Neural cell (in vitro differentiated cells): ENCODE measurements around the gene GALNT2. TPM values are rescaled to one million over a fixed set of nuclear protein-coding genes. Genes with fewer than 3 reads are reported as not detected.

Experiments used
- H2AFZ ChIP-seq: fragments of 200-600, 300-800 bp; sonication (generic), shearing (Covaris generic); 2 replicates; pipeline ENCODE4 v1.6.0; 2014; ENCODE audit warnings: low read depth, mild to moderate bottlenecking, antibody characterized with exemption, low read length, moderate library complexity
- H3F3A ChIP-seq: fragments of 200-600 bp; shearing (Covaris generic); 2 replicates; pipeline ENCODE4 v1.6.1; 2016; ENCODE audit warnings: mild to moderate bottlenecking, moderate library complexity, mixed read lengths, antibody characterized with exemption, low read length; ENCODE audit not compliant: insufficient read depth, poor library complexity, severe bottlenecking
- H3K27ac ChIP-seq: fragments of 200-600, 300-800 bp; sonication (generic), shearing (Covaris generic); 2 replicates; pipeline ENCODE4 v1.5.1; 2014; ENCODE audit warnings: mild to moderate bottlenecking, low read length, moderate library complexity
- H3K27me3 ChIP-seq: fragments of 300-800, 200-600 bp; sonication (generic), shearing (Covaris generic); 2 replicates; pipeline ENCODE4 v1.6.0; 2014; ENCODE audit warnings: mild to moderate bottlenecking, low read depth, low read length, moderate library complexity; ENCODE audit not compliant: insufficient read depth
- H3K36me3 ChIP-seq: fragments of 300-800, 200-600 bp; sonication (generic), shearing (Covaris generic); 2 replicates; pipeline ENCODE4 v1.5.1; 2014; ENCODE audit warnings: mild to moderate bottlenecking, antibody characterized with exemption, low read length, moderate library complexity; ENCODE audit not compliant: insufficient read depth
- H3K4me2 ChIP-seq: fragments of 300-800, 200-600 bp; sonication (generic), shearing (Covaris generic); 2 replicates; pipeline ENCODE4 v1.6.0; 2014; ENCODE audit warnings: mild to moderate bottlenecking, low read length
- H3K4me3 ChIP-seq: fragments of 300-800, 200-600 bp; sonication (generic), shearing (Covaris generic); 2 replicates; pipeline ENCODE4 v1.5.1; 2014; ENCODE audit warnings: mild to moderate bottlenecking, low read length, moderate library complexity
- H3K79me2 ChIP-seq: fragments of 200-600 bp; shearing (Covaris generic); replicated peaks from 2 replicates; pipeline ENCODE4 v1.6.0; 2014; ENCODE audit warnings: mild to moderate bottlenecking, low read length, moderate library complexity; ENCODE audit not compliant: insufficient read depth
- H3K9ac ChIP-seq: fragments of 300-800, 200-600 bp; sonication (generic), shearing (Covaris generic); 2 replicates; pipeline ENCODE4 v1.6.1; 2016; ENCODE audit warnings: mild to moderate bottlenecking, low read length, mixed read lengths
- H3K9me2 ChIP-seq: fragments of 200-600 bp; shearing (Covaris generic); 2 replicates; pipeline ENCODE4 v1.6.1; 2016; ENCODE audit warnings: mild to moderate bottlenecking, low read length, mixed read lengths; ENCODE audit not compliant: insufficient read depth
- H3K9me3 ChIP-seq: fragments of 200-600, 300-800 bp; sonication (generic), shearing (Covaris generic); 2 replicates; pipeline ENCODE4 v1.6.1; 2016; ENCODE audit warnings: mild to moderate bottlenecking, mixed run types, low read length, moderate library complexity, mixed read lengths
- H4K20me1 ChIP-seq: fragments of 200-600 bp; shearing (Covaris generic); 2 replicates; pipeline ENCODE4 v1.6.1; 2016; ENCODE audit warnings: mild to moderate bottlenecking, mixed run types; ENCODE audit not compliant: insufficient read depth
- CTCF ChIP-seq: fragments of 450-650 bp; IDR thresholded peaks from 2 replicates; pipeline ENCODE4 v1.5.1; 2014; ENCODE audit warnings: antibody characterized with exemption, mild to moderate bottlenecking, moderate library complexity; ENCODE audit not compliant: poor library complexity, severe bottlenecking
- EP300 ChIP-seq: fragments of 450-650 bp; conservative IDR thresholded peaks from 2 replicates; pipeline ENCODE4 v1.6.1; 2014; ENCODE audit warnings: antibody characterized with exemption, mild to moderate bottlenecking, moderate library complexity; ENCODE audit not compliant: poor library complexity, severe bottlenecking
- EZH2 ChIP-seq: fragments of 200-600, 300-800 bp; shearing (Covaris generic), sonication (generic); IDR thresholded peaks from 2 replicates; pipeline ENCODE4 v1.6.1; 2014; ENCODE audit warnings: antibody characterized with exemption, low read length, borderline replicate concordance, mild to moderate bottlenecking; ENCODE audit not compliant: insufficient read depth, poor library complexity, severe bottlenecking
- MXI1 ChIP-seq: fragments of 450-650 bp; conservative IDR thresholded peaks from 2 replicates; pipeline ENCODE4 v1.6.1; 2014; ENCODE audit warnings: antibody characterized with exemption, mild to moderate bottlenecking; ENCODE audit not compliant: poor library complexity, severe bottlenecking
- POLR2AphosphoS5 ChIP-seq: IDR thresholded peaks from 2 replicates; pipeline ENCODE4 v1.6.1; 2012
- RAD21 ChIP-seq: fragments of 450-650 bp; conservative IDR thresholded peaks from 2 replicates; pipeline ENCODE4 v1.6.1; 2014; ENCODE audit warnings: antibody characterized with exemption, mild to moderate bottlenecking, moderate library complexity
- SMC3 ChIP-seq: fragments of 450-650 bp; conservative IDR thresholded peaks from 2 replicates; pipeline ENCODE4 v1.6.1; 2014; ENCODE audit warnings: antibody characterized with exemption, mild to moderate bottlenecking, moderate library complexity; ENCODE audit not compliant: poor library complexity
- TAF1 ChIP-seq: IDR thresholded peaks from 2 replicates; pipeline ENCODE4 v1.6.1; 2012; ENCODE audit warnings: low read depth
- polyA plus RNA-seq: library from polyadenylated mRNA; depleted of rRNA; stranded (reverse); fragments of >200 nt; gene quantifications from 2 replicates; pipeline ENCODE4 v1.2.3, GENCODE V29; 2014
- TF ChIP-seq, protein P1 (sequence below): IDR thresholded peaks from 2 replicates; pipeline ENCODE4 v1.6.1; 2012; ENCODE audit warnings: borderline replicate concordance

Gene GALNT2
- polyA plus RNA-seq, 1 donor from 2014 or later, result 38.8 TPM

DNA sequence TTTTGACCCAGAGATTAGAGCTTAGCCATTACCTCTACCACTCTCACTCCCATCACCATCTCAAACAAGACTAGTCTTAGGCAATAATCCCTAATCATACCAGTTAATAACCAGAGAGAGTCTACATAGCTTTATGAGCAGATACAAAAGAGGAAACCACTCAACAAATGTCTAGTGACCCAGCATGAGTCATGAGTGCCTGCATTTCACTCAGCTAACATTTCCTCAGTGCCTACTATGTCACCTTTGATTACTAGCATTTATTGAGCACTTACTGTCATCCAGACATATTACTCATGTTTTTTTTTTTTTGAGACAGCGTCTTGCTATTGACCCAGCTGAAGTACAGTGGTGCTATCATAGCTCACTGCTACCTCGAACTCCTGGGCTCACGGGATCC lies 35.9 kb upstream of the GALNT2 start:
- Histone ChIP-seq H2AFZ (no peak overlapping the region), H3K9me2 (no peaks in the 10 kb centered on the region), H3K9me3 (no peaks in the 10 kb centered on the region), H3K4me2 (no peak overlapping the region), H3F3A (no peaks in the 10 kb centered on the region), H3K27ac (no peak overlapping the region), H3K79me2 (no peaks in the 10 kb centered on the region), H3K9ac (no peak overlapping the region), H3K4me3 (no peak overlapping the region), H4K20me1 (no peaks in the 10 kb centered on the region), H3K27me3 (no peaks in the 10 kb centered on the region), H3K36me3 (no peaks in the 10 kb centered on the region)
- TF ChIP-seq EP300 (no peak), MXI1 (no peak), POLR2AphosphoS5 (no peak), EZH2 (no peak), CTCF (no peak), SMC3 (no peak), TAF1 (no peak), RAD21 (no peak)
- TF ChIP-seq, protein P1, sequence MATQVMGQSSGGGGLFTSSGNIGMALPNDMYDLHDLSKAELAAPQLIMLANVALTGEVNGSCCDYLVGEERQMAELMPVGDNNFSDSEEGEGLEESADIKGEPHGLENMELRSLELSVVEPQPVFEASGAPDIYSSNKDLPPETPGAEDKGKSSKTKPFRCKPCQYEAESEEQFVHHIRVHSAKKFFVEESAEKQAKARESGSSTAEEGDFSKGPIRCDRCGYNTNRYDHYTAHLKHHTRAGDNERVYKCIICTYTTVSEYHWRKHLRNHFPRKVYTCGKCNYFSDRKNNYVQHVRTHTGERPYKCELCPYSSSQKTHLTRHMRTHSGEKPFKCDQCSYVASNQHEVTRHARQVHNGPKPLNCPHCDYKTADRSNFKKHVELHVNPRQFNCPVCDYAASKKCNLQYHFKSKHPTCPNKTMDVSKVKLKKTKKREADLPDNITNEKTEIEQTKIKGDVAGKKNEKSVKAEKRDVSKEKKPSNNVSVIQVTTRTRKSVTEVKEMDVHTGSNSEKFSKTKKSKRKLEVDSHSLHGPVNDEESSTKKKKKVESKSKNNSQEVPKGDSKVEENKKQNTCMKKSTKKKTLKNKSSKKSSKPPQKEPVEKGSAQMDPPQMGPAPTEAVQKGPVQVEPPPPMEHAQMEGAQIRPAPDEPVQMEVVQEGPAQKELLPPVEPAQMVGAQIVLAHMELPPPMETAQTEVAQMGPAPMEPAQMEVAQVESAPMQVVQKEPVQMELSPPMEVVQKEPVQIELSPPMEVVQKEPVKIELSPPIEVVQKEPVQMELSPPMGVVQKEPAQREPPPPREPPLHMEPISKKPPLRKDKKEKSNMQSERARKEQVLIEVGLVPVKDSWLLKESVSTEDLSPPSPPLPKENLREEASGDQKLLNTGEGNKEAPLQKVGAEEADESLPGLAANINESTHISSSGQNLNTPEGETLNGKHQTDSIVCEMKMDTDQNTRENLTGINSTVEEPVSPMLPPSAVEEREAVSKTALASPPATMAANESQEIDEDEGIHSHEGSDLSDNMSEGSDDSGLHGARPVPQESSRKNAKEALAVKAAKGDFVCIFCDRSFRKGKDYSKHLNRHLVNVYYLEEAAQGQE, result no peak

GRCh38 chr1:230032516-230033281 lies 34.3 kb upstream of the GALNT2 start:
- TF ChIP-seq CTCF (no peak), POLR2AphosphoS5 (no peak), SMC3 (no peak), MXI1 (no peak), EP300 (no peak), EZH2 (no peak), TAF1 (no peak), RAD21 (no peak)
- TF ChIP-seq, protein P1, result no peak
- Histone ChIP-seq H3K9ac (no peak overlapping the region), H3K4me2 (no peak overlapping the region), H3K27me3 (no peaks in the 10 kb centered on the region), H3K4me3 (no peak overlapping the region), H3K36me3 (no peaks in the 10 kb centered on the region), H3K27ac (no peak overlapping the region), H4K20me1 (no peaks in the 10 kb centered on the region), H3K79me2 (no peaks in the 10 kb centered on the region), H2AFZ (no peak overlapping the region), H3K9me3 (no peaks in the 10 kb centered on the region), H3K9me2 (no peaks in the 10 kb centered on the region), H3F3A (no peaks in the 10 kb centered on the region)
